ENCODE results near the gene OAS1. TPM values are rescaled to one million over a fixed set of nuclear protein-coding genes. Genes with fewer than 3 reads are reported as not detected.

OAS1 gene
- 1.0 and 8.4 TPM in 2 replicates for total RNA-seq (2014; rRNA removed)
- polyA plus RNA-seq (2012), result 0.92 TPM

GRCh38 chr12:112906712-112907414 is at the start of gene OAS1:
TSS of gene OAS1 (plus strand) at chr12:112906962. CDS start at chr12:112907040, 78 bp downstream.
- DNase-seq (ENCODE audit: low read depth), result peak; percentile 64

DNA sequence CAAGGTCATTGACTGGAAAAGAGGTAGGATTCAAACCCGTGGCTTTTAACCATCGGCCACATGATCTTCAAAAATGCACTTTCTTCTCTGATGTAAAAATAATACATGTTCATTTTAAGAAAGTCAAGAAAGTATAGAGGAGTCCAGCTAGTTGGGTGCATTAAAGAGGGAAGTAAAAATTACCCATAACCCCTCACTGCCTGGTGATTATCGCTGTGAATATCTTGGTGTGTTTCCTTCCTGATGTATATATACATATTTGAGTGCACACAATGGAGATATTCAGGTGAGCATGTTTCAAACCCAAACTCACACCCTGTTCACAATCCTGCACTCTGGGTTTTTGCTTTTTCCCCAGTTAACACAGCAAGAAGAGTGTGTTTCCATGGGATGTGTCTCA is 47.5 kb upstream of the OAS1 start:
- DNase-seq (ENCODE audit: low read depth), result no peak

GRCh38 chr12:112860181-112860580 is 46.6 kb upstream of the OAS1 start:
- no peak for DNase-seq (ENCODE audit: low read depth)

- no peak for DNase-seq (ENCODE audit: low read depth)
These were observed 45.5 kb upstream of the OAS1 start for GRCh38 chr12:112861284-112861683.

- DNase-seq (ENCODE audit: low read depth), result no peak
These were observed 44.0 kb upstream of the OAS1 start for GRCh38 chr12:112862636-112863290.

- DNase-seq (ENCODE audit: low read depth), result no peak
These were observed 38.2 kb upstream of the OAS1 start for GRCh38 chr12:112868459-112869041.

GRCh38 chr12:112869091-112869490 is 37.7 kb upstream of the OAS1 start:
- DNase-seq (ENCODE audit: low read depth), result no peak

GRCh38 chr12:112869778-112870177 is 37.0 kb upstream of the OAS1 start:
- DNase-seq (ENCODE audit: low read depth), result no peak

DNA sequence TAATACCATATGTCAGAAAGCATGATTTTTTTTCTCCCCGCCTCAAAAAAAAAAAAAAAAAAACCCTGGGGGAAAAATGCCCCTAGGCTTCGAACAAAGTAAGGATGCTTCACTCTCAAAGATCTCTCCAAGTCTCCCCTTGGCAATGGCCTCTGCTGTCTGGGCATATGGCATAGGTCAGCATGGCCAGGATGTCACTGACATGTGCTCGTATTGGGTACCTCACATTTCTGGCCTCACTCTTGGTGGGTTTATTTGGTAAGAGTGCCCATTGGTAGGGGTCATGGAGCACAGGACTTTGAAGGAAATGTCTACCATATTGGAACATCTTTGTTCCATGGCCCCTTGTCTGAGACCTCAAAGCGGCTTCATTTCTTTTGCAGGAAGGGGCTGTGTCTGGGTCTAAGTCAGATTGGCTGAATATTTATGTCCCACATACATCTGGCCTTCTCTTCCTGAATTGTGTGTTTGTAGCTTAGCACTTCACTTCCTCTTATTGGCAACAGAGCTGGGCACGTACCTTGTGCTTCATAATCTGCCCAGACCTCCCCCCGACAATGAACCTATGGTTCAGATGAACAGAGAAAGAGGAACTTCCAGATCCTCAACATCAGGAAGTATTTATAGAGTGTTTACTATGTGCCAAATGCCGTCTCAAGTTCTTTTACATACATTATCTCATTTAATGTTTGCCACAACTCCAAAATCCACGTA is 36.3 kb upstream of the OAS1 start:
- DNase-seq (ENCODE audit: low read depth), result no peak

DNA sequence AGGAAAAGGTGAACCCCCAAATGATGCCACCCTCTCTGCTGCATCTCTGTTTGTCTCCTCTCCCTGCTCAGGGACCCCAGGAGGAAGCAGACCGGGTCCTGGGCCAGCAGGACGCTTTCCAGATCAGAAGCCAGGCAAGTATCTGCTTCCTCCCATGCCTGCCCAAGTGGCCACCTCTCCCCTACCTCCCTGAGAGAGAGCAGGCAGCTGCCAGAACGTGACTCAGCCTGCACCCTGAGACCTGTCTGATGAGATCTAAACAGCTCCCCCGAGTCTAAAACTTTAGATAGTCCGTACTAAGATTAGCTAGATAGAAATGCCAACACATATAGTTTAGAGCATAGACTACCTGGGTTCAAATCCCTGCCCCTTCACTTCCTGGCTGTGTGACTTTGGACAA is 31.2 kb upstream of the OAS1 start:
- DNase-seq (ENCODE audit: low read depth), result no peak

- DNase-seq (ENCODE audit: low read depth), result no peak
These were observed 30.3 kb upstream of the OAS1 start for GRCh38 chr12:112876506-112876905.

DNA sequence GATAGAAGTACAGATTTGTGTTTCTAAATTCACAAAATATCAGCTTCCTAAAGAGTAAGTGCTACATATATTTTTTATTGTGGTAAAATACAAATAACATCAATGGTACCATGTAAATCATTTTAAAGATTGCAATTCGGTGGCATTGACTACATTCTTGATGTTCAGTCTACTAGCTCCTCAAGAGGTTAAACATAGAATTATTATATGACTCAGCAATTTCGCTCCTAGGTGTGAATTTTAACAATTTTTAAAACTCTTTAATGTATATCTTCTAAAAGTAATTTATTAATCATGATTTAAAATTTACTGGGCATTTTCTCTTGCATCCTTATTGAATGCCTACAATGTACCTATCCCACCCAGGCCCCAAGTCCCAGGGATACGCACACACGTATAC is 29.8 kb upstream of the OAS1 start:
- DNase-seq (ENCODE audit: low read depth), result no peak

- no peak for DNase-seq (ENCODE audit: low read depth)
These were observed 28.3 kb upstream of the OAS1 start for GRCh38 chr12:112878488-112878887.

GRCh38 chr12:112879191-112879705 is 27.5 kb upstream of the OAS1 start:
- no peak for DNase-seq (ENCODE audit: low read depth)

GRCh38 chr12:112881602-112882001 is 25.2 kb upstream of the OAS1 start:
- DNase-seq (ENCODE audit: low read depth), result no peak

DNA sequence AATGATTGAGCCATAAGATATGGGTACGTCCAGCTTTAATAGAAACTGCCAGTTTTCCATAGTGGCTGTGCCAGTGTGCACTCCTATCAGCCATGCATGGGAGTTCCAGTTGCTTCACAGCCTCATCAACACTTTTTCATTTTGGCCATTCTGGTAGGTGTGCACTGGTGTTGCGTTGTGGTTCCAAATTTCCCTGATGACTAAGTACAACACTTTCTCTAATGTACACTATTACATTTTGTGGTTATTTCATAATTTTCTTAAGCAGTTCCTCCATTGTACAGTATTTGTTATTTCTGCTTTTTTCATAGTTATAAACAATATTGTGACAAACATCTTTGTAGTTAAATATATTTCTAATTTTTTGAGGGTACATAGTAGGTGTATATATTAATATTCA is 21.5 kb upstream of the OAS1 start:
- no peak for DNase-seq (ENCODE audit: low read depth)

DNA sequence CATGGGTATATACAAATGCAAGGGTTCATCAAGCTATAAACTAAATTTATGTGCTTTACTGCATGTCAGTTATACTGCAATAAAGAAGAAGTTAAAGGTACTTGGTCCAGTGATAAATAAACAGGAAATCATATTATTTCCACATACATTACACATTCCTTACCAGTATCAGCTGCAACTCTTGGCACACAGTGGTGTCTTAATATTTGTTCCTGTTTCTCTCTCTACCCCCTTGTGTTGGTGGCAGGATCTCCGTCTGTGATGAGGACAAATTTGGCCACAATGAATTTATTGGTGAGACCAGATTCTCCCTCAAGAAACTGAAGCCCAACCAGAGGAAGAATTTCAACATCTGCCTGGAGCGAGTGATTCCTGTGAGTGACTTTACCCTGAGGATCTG is 19.2 kb upstream of the OAS1 start:
- no peak for DNase-seq (ENCODE audit: low read depth)

GRCh38 chr12:112891093-112892024 is 15.4 kb upstream of the OAS1 start:
- DNase-seq (ENCODE audit: low read depth), result no peak

- DNase-seq (ENCODE audit: low read depth), result no peak
These were observed 13.9 kb upstream of the OAS1 start for GRCh38 chr12:112892856-112893255.

DNA sequence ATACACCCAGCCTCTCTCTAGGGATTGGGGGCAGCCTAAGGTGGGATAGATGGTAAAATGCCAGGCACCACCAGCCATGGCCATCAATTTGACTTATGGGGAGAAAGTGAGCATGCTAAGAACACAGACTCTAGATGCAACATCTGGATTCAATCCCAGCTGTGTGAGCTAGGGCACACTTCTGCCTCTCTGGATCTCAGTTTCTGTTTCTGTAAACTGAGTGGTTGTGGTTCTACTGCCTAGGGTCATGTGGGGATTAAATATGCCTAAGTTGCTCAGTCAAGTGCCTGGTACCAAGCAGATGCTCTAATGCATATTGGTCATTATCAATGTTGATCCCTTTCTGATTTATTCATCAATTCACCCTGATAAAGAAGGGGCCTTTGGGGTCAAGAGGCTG is 12.6 kb upstream of the OAS1 start:
- no peak for DNase-seq (ENCODE audit: low read depth)

DNA sequence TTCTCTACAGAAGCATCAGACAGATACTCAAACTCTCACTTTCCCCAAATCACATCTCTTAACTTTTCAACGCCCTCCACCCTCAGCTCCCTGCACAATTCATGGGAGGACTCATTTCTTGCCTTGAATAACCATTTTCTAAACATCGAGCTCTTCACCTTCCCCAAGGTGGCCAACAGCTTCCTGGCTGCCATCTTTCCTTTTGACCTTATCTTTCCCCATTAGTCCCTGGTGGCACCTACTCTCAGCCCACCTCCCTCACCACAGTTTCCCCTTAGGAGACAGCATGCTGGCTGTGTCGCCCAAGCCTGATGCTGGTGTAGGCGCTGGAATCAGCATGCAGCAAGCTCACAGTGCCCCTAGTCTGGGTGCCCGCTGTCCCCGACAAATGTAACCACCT is 8.4 kb upstream of the OAS1 start:
- no peak for DNase-seq (ENCODE audit: low read depth)

All from LHCN-M2 (cell line).